ENCODE data around the gene GOLPH3L. TPM values are rescaled to one million over a fixed set of nuclear protein-coding genes. Genes with fewer than 3 reads are reported as not detected.
"Not testable (repeated sequence)": the region's sequence is repeated elsewhere in the genome, so short reads cannot be mapped to it uniquely, and the experiment has no call there.

GOLPH3L gene
- 10 to 100 TPM; 14.3 to 16.0 TPM for total RNA-seq
- long read RNA-seq, transcript GOLPH3L-201 (5 exons, 2,999 nt) = major isoform, 10 of 13 reads
- long read RNA-seq, partial matches to known transcripts = 3 of 13 reads
- long read RNA-seq, other reads (novel, unspliced or antisense) = 0 of 13 reads

DNA sequence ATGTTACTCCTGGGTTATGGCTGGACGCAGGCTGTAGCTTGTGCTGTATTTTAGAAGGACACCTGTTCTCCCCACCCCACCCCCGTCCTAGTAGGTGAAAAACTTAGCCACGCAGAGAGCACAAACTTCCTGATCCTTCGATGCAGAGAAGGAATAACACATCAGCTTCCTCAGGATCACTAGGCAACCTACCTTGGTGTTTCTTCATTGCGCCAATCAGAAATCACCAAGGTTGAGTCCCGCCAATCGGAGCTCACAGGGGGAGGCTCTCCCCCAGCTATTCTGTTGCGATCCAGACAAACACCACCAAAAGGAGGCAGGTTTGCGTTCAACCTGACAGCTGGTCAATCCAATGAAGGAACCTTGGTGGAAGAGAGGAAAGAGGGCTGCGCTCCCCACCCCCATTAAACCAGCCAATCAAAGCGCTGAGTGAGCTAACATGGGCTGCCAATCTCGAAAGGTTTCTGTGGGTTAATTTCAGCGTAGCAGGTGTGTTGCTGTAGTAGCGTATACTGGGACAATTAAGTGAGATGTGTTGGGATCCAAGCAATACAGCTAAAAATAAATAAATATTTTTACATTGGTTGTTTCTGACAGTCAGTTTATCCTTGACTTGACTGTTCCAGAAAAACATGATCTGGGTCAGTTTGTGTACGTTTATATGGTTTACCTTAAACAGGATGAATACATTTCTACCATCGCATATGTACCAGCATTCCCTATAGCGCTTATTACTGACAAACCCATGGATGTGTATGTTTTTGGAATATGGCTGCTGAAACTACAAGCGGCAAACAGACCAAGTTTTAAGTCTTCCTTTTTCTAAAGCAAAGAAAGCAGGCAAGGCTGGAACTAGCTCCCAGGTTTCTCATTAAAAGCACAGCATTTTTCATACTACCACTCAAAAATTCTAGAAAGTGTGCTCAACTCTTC is at the start of gene GOLPH3L:
TSS of gene GOLPH3L (minus strand) at position 160 of the 933 bp plus-strand sequence. CDS start 2,316 bp downstream, outside the sequence.
- peak; percentile 100 for ATAC-seq
- DNase-seq = peak; percentile 92
- intact Hi-C loops (cut with DNase I) = no loop called here

GRCh38 chr1:150730130-150730721 is 33.3 kb upstream of the GOLPH3L start:
- DNase-seq (no peak), ATAC-seq (no peak)
- intact Hi-C loops (cut with DNase I) = no loop called here

GRCh38 chr1:150724336-150724735 is 27.4 kb upstream of the GOLPH3L start:
- ATAC-seq = no peak
- intact Hi-C loops (cut with DNase I) = no loop called here
- no peak for DNase-seq

GRCh38 chr1:150720703-150721102 is 23.7 kb upstream of the GOLPH3L start, which contains the start of gene HORMAD1:
TSS of gene HORMAD1 (minus strand) at chr1:150720895. CDS start at chr1:150719505, 1,390 bp downstream.
- DNase-seq (no peak), ATAC-seq (no peak)
- intact Hi-C loops (cut with DNase I) = no loop called here

- ATAC-seq (no peak), DNase-seq (no peak)
Observed at GRCh38 chr1:150720098-150720497, 23.1 kb upstream of the GOLPH3L start.

GRCh38 chr1:150718225-150718891 is 21.4 kb upstream of the GOLPH3L start:
- intact Hi-C loops (cut with DNase I) = no loop called here
- DNase-seq = no peak
- ATAC-seq = no peak

More at GRCh38 chr1:150720098-150720497, 23.1 kb upstream of the GOLPH3L start:
- intact Hi-C loops (cut with DNase I) = no loop called here

GRCh38 chr1:150709031-150709430 is 12.1 kb upstream of the GOLPH3L start:
- DNase-seq; intact Hi-C loops (cut with DNase I); ATAC-seq: not testable (repeated sequence)

- intact Hi-C loops (cut with DNase I) = no loop called here
- ATAC-seq = no peak
Observed at GRCh38 chr1:150708595-150708994, 11.6 kb upstream of the GOLPH3L start.

GRCh38 chr1:150706091-150706490 is 9.1 kb upstream of the GOLPH3L start:
- ATAC-seq (no peak), DNase-seq (no peak)
- intact Hi-C loops (cut with DNase I) = no loop called here

More at GRCh38 chr1:150708595-150708994, 11.6 kb upstream of the GOLPH3L start:
- no peak for DNase-seq

- DNase-seq (no peak), ATAC-seq (no peak)
- intact Hi-C loops (cut with DNase I) = no loop called here
Observed at GRCh38 chr1:150703427-150703826, 6.5 kb upstream of the GOLPH3L start.

GRCh38 chr1:150696590-150696989 is 364 bp downstream of the GOLPH3L start:
- ATAC-seq (peak in 1 of 2 donors; percentile 36), DNase-seq (no peak)
- intact Hi-C loops (cut with DNase I) = no loop called here

DNA sequence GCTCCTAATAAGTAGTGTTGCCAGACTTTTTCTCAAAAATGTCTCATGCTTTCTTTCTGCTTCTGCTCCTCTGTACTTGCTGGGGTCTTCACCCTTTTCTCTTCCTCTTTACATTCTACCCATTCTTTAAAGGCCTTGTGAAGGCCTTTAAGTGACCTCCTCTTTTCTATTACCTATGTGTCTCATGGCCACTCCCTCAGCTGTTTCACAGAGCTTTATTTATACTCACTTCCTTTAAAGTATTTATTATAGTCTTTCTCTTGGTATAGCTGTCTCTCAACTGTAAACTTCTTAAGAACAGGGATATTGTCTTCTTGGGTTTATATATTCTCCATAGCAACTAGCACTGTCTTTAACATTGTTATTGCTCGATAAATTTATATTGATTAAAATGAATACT is 792 bp downstream of the GOLPH3L start:
- intact Hi-C loops (cut with DNase I) = no loop called here
- DNase-seq (no peak), ATAC-seq (no peak)

GRCh38 chr1:150695561-150695960 is 1.4 kb downstream of the GOLPH3L start:
- intact Hi-C loops (cut with DNase I) = no loop called here
- no peak for ATAC-seq

DNA sequence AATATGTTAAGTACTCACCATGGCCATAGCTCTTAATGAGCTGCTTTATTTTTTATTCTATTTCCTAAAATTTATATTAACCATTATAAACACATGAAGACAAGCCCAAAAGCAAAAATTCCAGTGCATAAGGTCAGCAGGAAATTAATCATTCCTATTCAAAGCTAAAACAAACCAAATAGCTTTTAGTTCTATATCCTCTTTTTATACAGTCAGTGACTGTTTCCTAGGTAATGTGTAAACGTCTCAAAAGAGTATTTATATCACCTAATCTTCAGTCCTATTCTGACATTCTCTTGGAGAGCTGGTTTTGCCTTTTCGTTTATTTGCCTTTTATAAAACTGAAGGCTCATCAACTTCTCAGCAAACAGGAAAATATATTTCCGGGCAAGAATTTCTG is 4.2 kb downstream of the GOLPH3L start:
- DNase-seq = no peak
- intact Hi-C loops (cut with DNase I) = no loop called here
- no peak for ATAC-seq

More at GRCh38 chr1:150695561-150695960, 1.4 kb downstream of the GOLPH3L start:
- DNase-seq = no peak

DNA sequence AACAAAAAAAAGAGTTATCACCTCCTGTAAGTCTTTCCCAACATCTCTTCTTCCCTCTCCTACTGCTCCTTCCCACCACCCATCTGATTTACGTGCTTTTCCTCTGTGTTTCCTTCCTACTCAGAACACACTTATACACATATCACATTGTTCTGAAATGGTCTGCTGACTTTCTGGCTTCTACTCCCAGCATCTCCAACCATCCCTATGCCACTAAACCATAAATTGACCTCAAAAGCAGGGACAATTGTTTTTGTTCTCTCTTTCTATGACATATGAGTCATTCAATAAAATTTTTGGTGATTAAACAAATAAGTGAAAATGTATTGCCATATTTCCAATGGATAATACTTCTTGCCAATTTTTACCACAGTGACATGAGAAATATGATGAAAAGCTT is 8.2 kb downstream of the GOLPH3L start:
- ATAC-seq (no peak), DNase-seq (no peak)
- intact Hi-C loops (cut with DNase I) = no loop called here

GRCh38 chr1:150686275-150686674 is 10.7 kb downstream of the GOLPH3L start:
- intact Hi-C loops (cut with DNase I) = no loop called here
- ATAC-seq (no peak), DNase-seq (no peak)

DNA sequence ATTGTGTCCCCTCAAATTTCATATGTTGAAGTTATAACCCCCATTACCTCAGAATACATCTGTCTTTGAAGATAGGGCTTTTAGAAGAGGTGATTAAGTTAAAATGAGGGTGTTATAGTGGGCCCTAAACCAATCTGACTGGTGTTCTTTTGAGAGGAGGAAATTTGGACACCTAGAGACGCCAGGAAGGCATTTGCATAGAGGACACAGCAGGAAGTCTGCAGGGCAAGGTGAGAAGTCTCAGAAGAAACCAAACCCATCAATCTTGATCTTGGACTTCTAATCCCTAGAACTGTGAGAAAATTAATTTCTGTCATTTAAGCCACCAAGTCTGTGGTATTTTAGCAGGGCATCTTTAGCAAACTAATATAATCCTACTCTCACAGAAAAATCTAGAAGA is 13.0 kb downstream of the GOLPH3L start:
- DNase-seq (no peak), ATAC-seq (no peak)
- intact Hi-C loops (cut with DNase I) = no loop called here

DNA sequence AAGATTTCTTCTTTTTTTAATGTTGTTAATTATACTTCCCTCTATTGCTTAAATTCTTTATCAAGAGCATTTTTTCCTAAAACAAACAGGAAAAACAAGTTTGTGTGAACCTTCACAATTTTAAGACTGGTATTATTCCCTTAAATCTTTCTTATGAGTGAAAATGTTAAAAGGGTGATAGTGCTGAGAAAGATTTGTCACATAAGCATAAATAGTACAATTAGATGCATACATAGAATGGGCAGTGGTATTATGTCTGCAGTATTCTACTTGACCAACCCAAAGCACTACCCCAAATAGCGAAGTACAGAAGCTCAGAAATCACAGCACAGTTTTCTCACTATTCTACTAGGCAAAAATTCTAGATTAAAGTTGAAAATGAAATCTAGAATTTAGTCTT is 18.0 kb downstream of the GOLPH3L start:
- ATAC-seq = no peak

DNA sequence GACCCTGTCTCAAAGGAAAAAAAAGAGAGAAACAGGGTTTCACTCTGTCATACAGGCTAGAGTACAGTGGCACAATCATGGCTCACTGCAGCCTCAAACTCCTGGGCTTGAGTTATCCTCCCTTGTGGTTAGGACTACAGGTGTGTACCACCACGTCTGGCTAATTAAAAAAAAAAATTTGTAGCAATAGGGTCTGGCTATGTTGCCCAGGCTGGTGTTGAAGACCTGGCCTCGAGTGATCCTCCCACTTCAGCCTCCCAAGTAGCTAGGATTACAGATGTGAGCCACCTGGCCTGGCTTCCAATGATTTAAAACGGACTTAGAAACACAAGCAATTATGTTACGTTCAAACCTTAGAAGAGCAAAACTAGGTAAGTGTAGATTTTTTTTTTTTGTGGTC is 22.1 kb downstream of the GOLPH3L start:
- intact Hi-C loops (cut with DNase I) = no loop called here
- DNase-seq (no peak), ATAC-seq (no peak)

More for the DNA sequence above, 18.0 kb downstream of the GOLPH3L start:
- no peak for DNase-seq
- intact Hi-C loops (cut with DNase I) = no loop called here

Measured in left cardiac atrium (tissue), 4 donors.